ENCODE data around the gene CDRT4.

CDRT4 gene

DNA sequence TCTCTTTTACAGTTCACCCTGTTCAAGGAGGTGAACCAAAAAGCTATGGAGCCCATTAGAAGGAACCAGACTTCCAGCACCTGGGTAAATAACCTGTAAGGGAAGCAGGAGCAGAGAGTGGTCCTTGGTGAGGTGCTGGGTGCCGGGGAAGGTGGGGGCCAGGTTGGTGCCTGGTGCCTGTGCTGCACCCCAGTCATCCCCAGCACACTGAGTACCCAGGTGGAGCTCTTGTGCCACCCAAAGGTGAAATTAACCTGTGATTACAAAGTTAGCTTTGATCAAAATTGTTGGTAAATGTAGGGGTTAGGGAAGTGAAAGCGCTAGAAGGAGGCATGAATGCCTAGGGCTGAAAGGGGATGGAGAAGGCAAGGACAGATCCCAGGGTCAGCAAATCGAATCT lies 58.6 kb downstream of the CDRT4 start:
- H3K4me1 Mint-ChIP-seq (ENCODE audit: low read depth), result no peaks in the 10 kb centered on the region
- H3K4me3 Mint-ChIP-seq, result no peak overlapping the region
- H3K9me3 Mint-ChIP-seq, result no peaks in the 10 kb centered on the region
- no peaks in the 10 kb centered on the region for H3K36me3 Mint-ChIP-seq (ENCODE audit: low read depth)
- H3K27ac Mint-ChIP-seq, result no peak overlapping the region
- no peaks in the 10 kb centered on the region for H3K27me3 Mint-ChIP-seq

DNA sequence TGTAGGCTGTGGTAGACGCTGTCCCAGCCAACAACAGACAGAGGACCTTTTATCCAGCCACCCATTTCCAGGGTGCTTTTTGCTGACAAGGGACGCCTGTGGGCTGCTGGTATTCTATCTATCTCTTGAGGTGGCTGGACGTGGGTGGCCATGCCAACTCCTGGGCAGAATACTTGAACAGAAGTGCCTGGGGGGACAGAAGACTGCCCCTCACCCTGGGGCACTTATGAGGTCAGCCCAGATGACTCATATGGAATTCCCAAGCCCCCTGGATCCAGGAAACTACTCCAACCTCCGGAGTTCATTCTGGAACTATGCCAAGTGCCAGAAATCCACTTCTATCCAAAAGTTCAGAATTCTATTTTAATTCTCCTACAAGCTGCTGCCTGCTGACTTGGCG lies 61.3 kb downstream of the CDRT4 start:
- H3K27ac Mint-ChIP-seq, result no peak overlapping the region
- no peaks in the 10 kb centered on the region for H3K4me1 Mint-ChIP-seq (ENCODE audit: low read depth)
- H3K27me3 Mint-ChIP-seq, result no peaks in the 10 kb centered on the region
- H3K4me3 Mint-ChIP-seq, result no peak overlapping the region
- no peaks in the 10 kb centered on the region for H3K36me3 Mint-ChIP-seq (ENCODE audit: low read depth)
- H3K9me3 Mint-ChIP-seq, result no peaks in the 10 kb centered on the region

DNA sequence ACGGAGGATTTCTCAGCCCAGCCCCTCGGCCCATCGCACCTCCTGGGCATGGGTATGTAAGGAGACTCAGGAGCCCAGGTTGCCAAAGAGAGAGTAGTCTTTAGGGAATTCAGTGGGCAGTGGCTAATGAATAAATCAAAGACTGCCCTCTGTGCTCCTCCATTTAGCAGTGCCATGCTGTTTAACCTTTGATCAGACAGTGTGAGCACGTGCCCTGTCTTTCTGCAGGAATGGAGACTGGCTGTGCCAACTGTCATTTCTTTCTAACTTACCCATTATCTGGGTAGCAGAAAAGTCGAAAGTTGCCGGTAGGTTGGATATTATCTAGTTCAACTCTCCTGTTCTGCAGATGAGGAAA lies 62.4 kb downstream of the CDRT4 start:
- Mint-ChIP-seq H3K4me3 (no peak overlapping the region), H3K4me1 (ENCODE audit: low read depth) (no peaks in the 10 kb centered on the region), H3K27me3 (no peaks in the 10 kb centered on the region), H3K27ac (no peak overlapping the region), H3K9me3 (no peaks in the 10 kb centered on the region), H3K36me3 (ENCODE audit: low read depth) (no peaks in the 10 kb centered on the region)

DNA sequence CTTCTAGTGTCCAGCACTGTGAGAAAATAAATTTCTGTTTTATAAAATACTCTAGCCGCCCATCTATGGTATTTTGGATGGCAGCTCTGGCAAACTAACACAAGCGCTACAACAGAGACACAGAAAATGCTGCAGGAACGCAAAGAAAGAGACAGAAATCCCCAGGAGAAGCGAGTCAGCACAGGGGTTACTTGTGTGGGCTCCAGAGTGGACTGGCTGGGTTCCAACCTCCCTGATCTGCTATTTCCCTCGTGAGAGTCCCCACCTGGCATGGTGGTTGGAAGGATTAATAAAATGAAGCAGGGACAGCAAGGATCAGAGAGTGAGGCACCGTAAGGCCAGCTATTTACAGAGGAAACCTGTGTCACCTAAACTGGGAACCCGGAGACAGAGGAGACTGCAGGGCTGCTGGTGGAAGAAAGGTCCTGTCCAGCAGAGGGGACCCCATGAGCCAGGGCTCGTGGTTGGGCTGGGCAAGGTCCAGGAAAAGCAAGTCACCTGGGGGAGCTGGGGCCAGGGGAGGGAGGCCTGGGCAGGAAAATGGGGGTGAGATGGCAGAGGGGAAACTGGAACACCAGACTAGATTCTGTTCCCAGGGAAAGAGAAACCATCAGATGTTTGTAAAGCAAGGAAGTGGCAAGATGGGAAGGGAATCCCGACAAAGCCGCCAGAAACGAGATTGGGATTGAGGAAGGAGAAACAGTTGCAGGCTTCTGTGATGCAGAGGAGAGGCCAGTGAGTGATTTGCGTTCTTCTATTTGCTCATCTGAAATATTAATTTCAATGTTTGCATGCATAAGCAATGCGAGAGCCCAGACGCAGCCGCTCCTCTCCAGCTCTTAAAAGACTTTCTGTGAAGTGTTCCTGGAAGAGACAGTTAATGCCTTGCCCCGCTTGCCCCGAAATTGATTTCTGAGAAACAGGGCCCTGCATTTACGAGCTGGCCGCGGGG lies 63.0 kb downstream of the CDRT4 start:
- H3K27ac Mint-ChIP-seq, result no peak overlapping the region
- H3K4me1 Mint-ChIP-seq (ENCODE audit: low read depth), result no peaks in the 10 kb centered on the region
- H3K27me3 Mint-ChIP-seq, result no peaks in the 10 kb centered on the region
- H3K4me3 Mint-ChIP-seq, result no peak overlapping the region
- no peaks in the 10 kb centered on the region for H3K36me3 Mint-ChIP-seq (ENCODE audit: low read depth)
- no peaks in the 10 kb centered on the region for H3K9me3 Mint-ChIP-seq

DNA sequence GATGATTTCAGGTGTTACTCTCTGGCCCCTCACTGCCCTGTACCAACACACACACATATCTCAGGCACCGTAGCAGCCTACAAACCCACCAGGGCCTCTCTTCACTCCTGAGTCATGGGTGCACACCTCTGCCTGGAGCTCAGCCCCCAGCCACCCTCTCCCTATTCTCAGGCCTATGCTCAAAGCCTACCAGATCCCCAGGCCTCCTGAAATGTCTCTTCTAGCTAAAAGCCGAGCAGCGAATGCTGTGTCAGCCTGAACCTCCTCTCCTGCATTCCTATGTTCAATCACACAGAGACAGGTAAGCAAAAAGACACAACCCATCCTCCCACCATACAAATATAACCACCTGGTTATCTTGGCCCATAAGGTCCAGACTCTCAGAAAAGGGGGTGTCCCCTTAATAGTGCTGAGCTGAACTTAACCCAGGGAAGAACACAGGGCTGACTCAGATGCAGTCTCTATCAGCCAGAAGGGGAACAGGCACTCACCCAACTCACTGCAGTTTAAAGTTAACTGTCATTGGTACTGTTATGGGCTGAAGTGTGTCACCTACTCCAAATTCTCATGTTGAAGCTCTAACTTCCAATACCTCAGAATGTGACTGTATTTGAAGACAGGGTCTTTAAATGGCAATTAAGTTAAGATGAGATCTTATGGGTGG lies 64.0 kb downstream of the CDRT4 start:
- Mint-ChIP-seq H3K27ac (no peak overlapping the region), H3K27me3 (no peaks in the 10 kb centered on the region), H3K9me3 (no peaks in the 10 kb centered on the region), H3K36me3 (ENCODE audit: low read depth) (no peaks in the 10 kb centered on the region), H3K4me1 (ENCODE audit: low read depth) (no peaks in the 10 kb centered on the region), H3K4me3 (no peak overlapping the region)

GRCh38 chr17:15399443-15399842 lies 68.0 kb downstream of the CDRT4 start:
- no peak overlapping the region for H3K4me3 Mint-ChIP-seq
- H3K27me3 Mint-ChIP-seq, result peaks cover 4% of the 10 kb centered on the region
- no peaks in the 10 kb centered on the region for H3K4me1 Mint-ChIP-seq (ENCODE audit: low read depth)
- no peaks in the 10 kb centered on the region for H3K9me3 Mint-ChIP-seq
- no peaks in the 10 kb centered on the region for H3K36me3 Mint-ChIP-seq (ENCODE audit: low read depth)
- H3K27ac Mint-ChIP-seq, result no peak overlapping the region

GRCh38 chr17:15398736-15399331 lies 68.6 kb downstream of the CDRT4 start:
- Mint-ChIP-seq H3K27me3 (peaks cover 4% of the 10 kb centered on the region), H3K9me3 (no peaks in the 10 kb centered on the region)

DNA sequence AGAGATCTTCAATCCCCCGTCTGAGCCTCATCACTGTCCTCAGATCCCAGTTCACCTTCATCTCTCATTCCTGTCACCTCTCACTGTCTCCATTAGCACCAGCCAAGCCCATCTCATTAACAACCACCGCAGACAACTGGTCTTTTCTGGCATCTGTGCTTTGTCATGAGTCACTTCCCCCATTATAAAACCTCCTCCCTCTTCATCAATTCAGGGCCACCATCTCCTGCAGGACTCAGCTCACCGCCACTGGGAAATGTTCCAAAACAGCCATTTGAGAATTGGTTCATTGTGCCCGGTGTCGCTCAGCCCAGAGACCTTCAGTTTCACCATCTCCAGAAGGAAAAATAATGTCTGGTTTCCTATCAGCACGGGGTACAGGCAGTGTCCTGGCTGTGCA lies 69.1 kb downstream of the CDRT4 start:
- Mint-ChIP-seq H3K27me3 (peaks cover 9% of the 10 kb centered on the region), H3K4me1 (ENCODE audit: low read depth) (no peaks in the 10 kb centered on the region), H3K9me3 (no peaks in the 10 kb centered on the region), H3K27ac (no peak overlapping the region), H3K4me3 (no peak overlapping the region), H3K36me3 (ENCODE audit: low read depth) (no peaks in the 10 kb centered on the region)

More at GRCh38 chr17:15398736-15399331, 68.6 kb downstream of the CDRT4 start:
- Mint-ChIP-seq H3K27ac (no peak overlapping the region), H3K4me1 (ENCODE audit: low read depth) (no peaks in the 10 kb centered on the region), H3K4me3 (no peak overlapping the region), H3K36me3 (ENCODE audit: low read depth) (no peaks in the 10 kb centered on the region)

DNA sequence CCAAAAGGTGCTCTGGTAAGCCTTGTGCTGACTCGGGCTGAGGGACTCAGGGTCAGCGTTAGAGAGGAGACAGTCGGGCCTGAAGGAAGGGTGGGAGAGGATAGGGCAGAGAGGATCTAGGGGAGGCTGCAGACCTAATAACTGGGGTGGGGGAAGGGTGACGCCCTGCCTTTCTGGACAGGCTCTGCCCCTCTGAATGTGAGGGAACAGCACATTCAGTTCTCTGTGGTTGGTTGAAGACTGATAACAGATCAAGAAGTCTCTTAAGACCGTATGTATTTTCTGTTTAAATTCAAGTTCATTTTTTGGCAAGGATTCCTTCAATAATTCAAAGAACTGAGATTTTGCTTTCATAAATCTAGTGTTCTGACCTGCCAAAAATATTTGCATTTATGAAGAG lies 69.8 kb downstream of the CDRT4 start:
- Mint-ChIP-seq H3K27me3 (peaks cover 9% of the 10 kb centered on the region), H3K27ac (no peak overlapping the region), H3K36me3 (ENCODE audit: low read depth) (no peaks in the 10 kb centered on the region), H3K4me1 (ENCODE audit: low read depth) (no peaks in the 10 kb centered on the region), H3K4me3 (no peak overlapping the region), H3K9me3 (no peaks in the 10 kb centered on the region)

DNA sequence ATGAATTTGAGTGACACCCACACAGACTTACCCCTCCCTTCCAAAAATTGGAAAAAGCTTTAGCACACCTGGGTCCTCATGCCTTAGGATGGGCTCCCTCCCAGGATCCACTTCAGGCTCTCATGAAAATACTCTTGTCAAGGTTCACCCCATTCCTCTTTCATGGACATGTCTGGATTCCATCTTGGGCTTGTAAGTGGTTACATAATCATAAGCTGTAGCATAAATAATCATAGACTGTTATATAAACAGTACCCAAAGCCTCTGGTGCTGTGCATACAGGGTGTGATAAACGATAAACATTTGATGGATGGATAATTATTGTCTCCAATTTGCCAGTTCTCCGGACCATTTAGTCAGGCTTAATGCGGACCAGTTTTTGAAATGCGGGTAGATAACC lies 72.3 kb downstream of the CDRT4 start:
- H3K9me3 Mint-ChIP-seq, result no peaks in the 10 kb centered on the region
- no peaks in the 10 kb centered on the region for H3K4me1 Mint-ChIP-seq (ENCODE audit: low read depth)
- H3K27ac Mint-ChIP-seq, result no peak overlapping the region
- H3K4me3 Mint-ChIP-seq, result no peak overlapping the region
- H3K27me3 Mint-ChIP-seq, result peaks cover 9% of the 10 kb centered on the region
- H3K36me3 Mint-ChIP-seq (ENCODE audit: low read depth), result no peaks in the 10 kb centered on the region

DNA sequence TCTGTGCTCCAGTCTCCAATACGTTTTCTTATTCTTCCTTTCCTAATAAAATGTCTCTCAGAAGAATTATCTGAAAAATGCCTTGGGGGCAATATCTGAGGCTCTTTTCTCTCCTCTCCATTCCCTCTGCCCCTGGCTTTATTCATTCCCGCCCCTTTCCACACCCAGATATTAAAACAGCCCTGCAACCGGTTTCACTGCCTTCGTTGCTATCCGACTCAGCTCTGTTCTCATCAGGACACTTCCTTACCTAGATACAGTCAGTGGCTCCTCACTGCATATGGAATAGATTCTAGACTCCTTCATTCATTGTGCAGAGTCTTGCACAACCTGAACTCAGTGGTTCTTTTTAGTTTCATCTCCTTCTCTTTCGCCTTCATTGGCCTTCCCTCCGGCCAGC lies 74.0 kb downstream of the CDRT4 start:
- Mint-ChIP-seq H3K4me3 (no peak overlapping the region), H3K27me3 (peaks cover 9% of the 10 kb centered on the region), H3K9me3 (no peaks in the 10 kb centered on the region), H3K4me1 (ENCODE audit: low read depth) (no peaks in the 10 kb centered on the region), H3K36me3 (ENCODE audit: low read depth) (no peaks in the 10 kb centered on the region), H3K27ac (no peak overlapping the region)

DNA sequence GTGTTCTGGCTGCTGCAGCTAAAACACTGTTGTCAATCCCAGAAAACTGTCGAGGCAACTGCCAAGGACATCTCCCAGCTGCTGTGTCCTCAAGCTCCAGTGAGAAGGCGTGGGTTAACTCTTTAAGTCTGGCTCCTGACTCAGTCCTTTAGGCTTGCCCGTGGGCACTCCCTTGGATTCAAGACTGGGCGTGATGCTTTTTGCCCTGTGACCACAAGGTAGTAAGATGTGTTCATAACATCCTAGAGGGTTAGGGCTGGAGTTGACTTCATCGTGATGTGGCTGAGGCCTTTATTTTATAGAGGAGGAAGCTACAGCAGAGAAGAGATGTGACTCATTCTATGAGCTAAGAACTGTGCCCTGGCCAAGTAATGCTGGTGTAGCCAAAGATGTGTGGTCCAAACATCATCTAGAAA lies 75.1 kb downstream of the CDRT4 start:
- no peaks in the 10 kb centered on the region for H3K4me1 Mint-ChIP-seq (ENCODE audit: low read depth)
- H3K27me3 Mint-ChIP-seq, result peaks cover 9% of the 10 kb centered on the region
- no peak overlapping the region for H3K27ac Mint-ChIP-seq
- H3K9me3 Mint-ChIP-seq, result no peaks in the 10 kb centered on the region
- H3K4me3 Mint-ChIP-seq, result no peak overlapping the region
- H3K36me3 Mint-ChIP-seq (ENCODE audit: low read depth), result no peaks in the 10 kb centered on the region

- Mint-ChIP-seq H3K9me3 (no peaks in the 10 kb centered on the region), H3K27ac (no peak overlapping the region), H3K36me3 (ENCODE audit: low read depth) (no peaks in the 10 kb centered on the region), H3K4me1 (ENCODE audit: low read depth) (no peaks in the 10 kb centered on the region), H3K27me3 (peaks cover 10% of the 10 kb centered on the region), H3K4me3 (no peak overlapping the region)
These were observed 78.9 kb downstream of the CDRT4 start for GRCh38 chr17:15388356-15389041.

- Mint-ChIP-seq H3K9me3 (no peaks in the 10 kb centered on the region), H3K27me3 (peaks cover 8% of the 10 kb centered on the region), H3K4me1 (ENCODE audit: low read depth) (no peaks in the 10 kb centered on the region), H3K27ac (no peak overlapping the region), H3K36me3 (ENCODE audit: low read depth) (no peaks in the 10 kb centered on the region), H3K4me3 (no peak overlapping the region)
These were observed 81.3 kb downstream of the CDRT4 start for GRCh38 chr17:15386083-15386482.
